Measurements from ENCODE around the gene OXGR1. TPM values are rescaled to one million over a fixed set of nuclear protein-coding genes. Genes with fewer than 3 reads are reported as not detected.

OXGR1 gene
- total and polyA plus RNA-seq, 2 donors (not counting 3 experiments of a cell fraction or from before 2014, with no cell fraction given): not detected

DNA sequence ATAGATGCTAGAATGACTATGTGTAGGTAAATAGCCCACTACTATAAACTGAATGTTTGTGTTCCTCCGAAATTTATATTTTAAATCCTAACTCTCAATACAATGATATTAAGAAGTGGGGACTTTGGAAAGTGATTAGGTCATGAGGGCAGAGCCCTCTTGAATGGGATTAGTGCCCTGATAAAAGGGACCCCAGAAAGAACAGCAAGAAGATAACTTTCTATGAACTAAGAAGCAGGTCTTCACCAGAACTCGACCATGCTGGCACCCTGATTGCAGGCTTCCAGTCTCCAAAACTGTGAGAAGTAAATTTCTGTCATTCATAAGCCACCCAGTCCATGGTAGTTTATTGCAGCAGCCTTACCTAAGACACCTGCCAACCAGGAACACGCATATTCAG is 33.9 kb downstream of the OXGR1 start:
- no peaks in the 10 kb centered on the region for H3K36me3 ChIP-seq (ENCODE audit: control insufficient read depth in 2 of 2, extremely low read depth in 1 of 2, insufficient read depth in 2 of 2, low read length in 2 of 2)
- H3K9me3 ChIP-seq (replicated peaks; ENCODE audit: control insufficient read depth, insufficient read depth, low read length): no peaks in the 10 kb centered on the region
- dilution Hi-C loops (cut with MboI; ENCODE audit: extremely low pct_ligation_motif_present, low sequenced_read_pairs) (no loop called here), intact Hi-C loops (cut with micrococcal nuclease) (no loop called here)
- no peak for DNase-seq (ENCODE audit: low read depth, low spot score)
- FAIRE-seq: no peak
- H3K79me2 ChIP-seq (ENCODE audit: control insufficient read depth, insufficient read depth, low read length): no peaks in the 10 kb centered on the region
- no peak overlapping the region for H2AFZ ChIP-seq (ENCODE audit: low read depth, low read length)
- no peak overlapping the region for H3K9ac ChIP-seq (replicated peaks; ENCODE audit: extremely low read depth, insufficient read depth, low read length)
- H4K20me1 ChIP-seq (replicated peaks; ENCODE audit: control insufficient read depth, extremely low read depth, insufficient read depth, low read length): no peaks in the 10 kb centered on the region
- no peaks in the 10 kb centered on the region for H3K9me1 ChIP-seq (replicated peaks; ENCODE audit: control insufficient read depth, extremely low read depth, insufficient read depth, low read length)
- TF ChIP-seq GATA2 (IDR thresholded peaks at IDR 0.05; ENCODE audit: insufficient read depth, insufficient read length, low read depth, low read length) (no peak), POLR2A (IDR thresholded peaks at IDR 0.05; ENCODE audit: low read depth, low read length) (no peak), POLR2AphosphoS5 (IDR thresholded peaks at IDR 0.05; ENCODE audit: insufficient read depth, low read depth, low read length) (no peak), FOS (IDR thresholded peaks at IDR 0.05; ENCODE audit: borderline replicate concordance, insufficient read depth, low read length) (no peak), JUN (IDR thresholded peaks at IDR 0.05; ENCODE audit: borderline replicate concordance, insufficient read depth, insufficient read length, low read depth) (no peak), CTCF (IDR thresholded peaks at IDR 0.05; ENCODE audit: extremely low read depth in 1 of 2, insufficient read depth in 1 of 2, low read depth in 1 of 2, low read length in 2 of 2) (no peak), EZH2 (IDR thresholded peaks at IDR 0.05; ENCODE audit: borderline replicate concordance, low read depth, low read length, severe bottlenecking) (no peak), MYC (IDR thresholded peaks at IDR 0.05; ENCODE audit: low read depth, low read length) (no peak)
- TF ChIP-seq, protein P1, sequence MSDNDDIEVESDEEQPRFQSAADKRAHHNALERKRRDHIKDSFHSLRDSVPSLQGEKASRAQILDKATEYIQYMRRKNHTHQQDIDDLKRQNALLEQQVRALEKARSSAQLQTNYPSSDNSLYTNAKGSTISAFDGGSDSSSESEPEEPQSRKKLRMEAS (IDR thresholded peaks at IDR 0.05; ENCODE audit: insufficient read depth, insufficient read length): no peak
- H3K4me1 ChIP-seq (ENCODE audit: control insufficient read depth, extremely low read depth, insufficient read depth, low read length): no peaks in the 10 kb centered on the region
- CTCF ChIA-PET: interaction anchor here (5.4 kb wide), 1 partner anchor 940 kb away, joined by 198 read pairs; no protein-coding TSS in a partner anchor
- no peak overlapping the region for H3K4me2 ChIP-seq (ENCODE audit: insufficient read depth, low read length)
- peaks cover 7 to 8% of the 10 kb centered on the region in 2 experiments for H3K27me3 ChIP-seq (ENCODE audit: control insufficient read depth in 2 of 2, insufficient read depth in 2 of 2, low read length in 2 of 2)
- H3K4me3 ChIP-seq (replicated peaks in 1 of 3; ENCODE audit: insufficient read depth in 1 of 3, low read depth in 1 of 3, low read length in 3 of 3): no peak overlapping the region
- POLR2A ChIA-PET: no interaction called here
- BruUV-seq (replicated peaks): no TSS peak
- no peak overlapping the region for H3K27ac ChIP-seq (ENCODE audit: insufficient read depth, low read depth, low read length)
